SK-N-SH treated with all-trans-retinoic acid at 6 μM for 48 hours (cell line): ENCODE data around the gene UGT1A9.
"Not testable (repeated sequence)": the region's sequence is repeated elsewhere in the genome, so short reads cannot be mapped to it uniquely, and the experiment has no call there.

ENCODE experiments used
- ATAC-seq: fragments of 200-7000 bp; cut with Tn5 transposase; 3 replicates; pipeline ENCODE4 v1.9.1; 2020; ENCODE audit warnings: mild to moderate bottlenecking, moderate library complexity
- ARNTL ChIP-seq: fragments of 450-650 bp; formaldehyde crosslinking; IDR thresholded peaks from 2 replicates; pipeline ENCODE4 v1.5.0; 2020; ENCODE audit warnings: low read depth, mild to moderate bottlenecking, moderate library complexity, borderline replicate concordance
- BACH2 ChIP-seq: fragments of 250-450 bp; sonication (Bioruptor Pico); IDR thresholded peaks from 2 replicates; pipeline ENCODE4 v1.9.0; 2021; ENCODE audit warnings: mild to moderate bottlenecking, borderline replicate concordance
- CSDC2 ChIP-seq: fragments of 250-450 bp; sonication (Bioruptor Pico); IDR thresholded peaks from 2 replicates; pipeline ENCODE4 v1.5.0; 2020; ENCODE audit warnings: mild to moderate bottlenecking, moderate library complexity
- ESRRG ChIP-seq: fragments of 250-450 bp; sonication (Bioruptor Pico); IDR thresholded peaks from 2 replicates; pipeline ENCODE4 v1.6.1; 2021; ENCODE audit warnings: mild to moderate bottlenecking
- GLIS3 ChIP-seq: fragments of 250-450 bp; sonication (Bioruptor Pico); IDR thresholded peaks from 2 replicates; pipeline ENCODE4 v1.5.0; 2020; ENCODE audit warnings: mild to moderate bottlenecking, moderate library complexity
- ISL1 ChIP-seq: fragments of 250-450 bp; sonication (Bioruptor Pico); IDR thresholded peaks from 2 replicates; pipeline ENCODE4 v2.1.2; 2022; ENCODE audit warnings: mild to moderate bottlenecking, moderate library complexity
- OSR1 ChIP-seq: fragments of 250-450 bp; sonication (Bioruptor Pico); IDR thresholded peaks from 2 replicates; pipeline ENCODE4 v1.8.0; 2022; ENCODE audit warnings: moderate library complexity, mild to moderate bottlenecking, inconsistent platforms
- PPARA ChIP-seq: fragments of 250-450 bp; sonication (Bioruptor Pico); IDR thresholded peaks from 2 replicates; pipeline ENCODE4 v1.5.0; 2020; ENCODE audit warnings: mild to moderate bottlenecking, borderline replicate concordance
- RARB ChIP-seq: fragments of 250-450 bp; sonication (Bioruptor Pico); IDR thresholded peaks from 2 replicates; pipeline ENCODE4 v1.8.0; 2021; ENCODE audit warnings: mild to moderate bottlenecking, moderate library complexity
- SNAI2 ChIP-seq: fragments of 250-450 bp; sonication (Bioruptor Pico); IDR thresholded peaks from 2 replicates; pipeline ENCODE4 v1.5.0; 2020; ENCODE audit warnings: mild to moderate bottlenecking, moderate library complexity
- TCF4 ChIP-seq: fragments of 250-450 bp; sonication (Bioruptor Pico); IDR thresholded peaks from 2 replicates; pipeline ENCODE4 v1.8.0; 2021; ENCODE audit warnings: mild to moderate bottlenecking, moderate library complexity, borderline replicate concordance
- TOX ChIP-seq: fragments of 250-450 bp; sonication (Bioruptor Pico); IDR thresholded peaks from 2 replicates; pipeline ENCODE4 v1.8.0; 2021; ENCODE audit warnings: mild to moderate bottlenecking, moderate library complexity, borderline replicate concordance
- ZC3H10 ChIP-seq: fragments of 250-450 bp; sonication (Bioruptor Pico); IDR thresholded peaks from 2 replicates; pipeline ENCODE4 v1.5.1; 2021; ENCODE audit warnings: mild to moderate bottlenecking, moderate library complexity
- ZFP30 ChIP-seq: fragments of 450-650 bp; formaldehyde crosslinking; IDR thresholded peaks from 2 replicates; pipeline ENCODE4 v1.5.0; 2022; ENCODE audit warnings: mild to moderate bottlenecking, moderate library complexity
- ZNF565 ChIP-seq: fragments of 450-650 bp; formaldehyde crosslinking; conservative IDR thresholded peaks from 2 replicates; pipeline ENCODE4 v1.5.0; 2020; ENCODE audit warnings: low read depth, mild to moderate bottlenecking, moderate library complexity
- ZNF70 ChIP-seq: fragments of 450-650 bp; formaldehyde crosslinking; IDR thresholded peaks from 2 replicates; pipeline ENCODE4 v1.5.0; 2020; ENCODE audit warnings: mild to moderate bottlenecking, moderate library complexity
- ZNF8 ChIP-seq: fragments of 450-650 bp; formaldehyde crosslinking; IDR thresholded peaks from 2 replicates; pipeline ENCODE4 v1.5.0; 2020; ENCODE audit warnings: mild to moderate bottlenecking, moderate library complexity
- TF ChIP-seq, protein P1 (sequence below): fragments of 250-450 bp; sonication (Bioruptor Pico); IDR thresholded peaks from 2 replicates; pipeline ENCODE4 v1.5.1; 2021; ENCODE audit warnings: mild to moderate bottlenecking, moderate library complexity
- TF ChIP-seq, protein P2 (sequence below): fragments of 250-450 bp; sonication (Bioruptor Pico); IDR thresholded peaks from 2 replicates; pipeline ENCODE4 v1.8.0; 2021; ENCODE audit warnings: low read depth, mild to moderate bottlenecking, moderate library complexity, borderline replicate concordance
- TF ChIP-seq, protein P3 (sequence below): fragments of 250-450 bp; sonication (Bioruptor Pico); IDR thresholded peaks from 2 replicates; pipeline ENCODE4 v1.5.0; 2020; ENCODE audit warnings: mild to moderate bottlenecking, moderate library complexity

The UGT1A9 gene

DNA sequence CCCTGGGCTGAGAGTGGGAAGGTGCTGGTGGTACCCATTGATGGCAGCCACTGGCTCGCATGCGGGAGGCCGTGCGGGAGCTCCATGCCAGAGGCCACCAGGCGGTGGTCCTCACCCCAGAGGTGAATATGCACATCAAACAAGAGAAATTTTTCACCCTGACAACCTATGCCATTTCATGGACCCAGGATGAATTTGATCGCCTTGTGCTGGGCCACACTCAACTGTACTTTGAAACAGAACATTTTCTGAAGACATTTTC lies 75.5 kb downstream of the UGT1A9 start:
- no peak for ATAC-seq
- TF ChIP-seq, protein P1, sequence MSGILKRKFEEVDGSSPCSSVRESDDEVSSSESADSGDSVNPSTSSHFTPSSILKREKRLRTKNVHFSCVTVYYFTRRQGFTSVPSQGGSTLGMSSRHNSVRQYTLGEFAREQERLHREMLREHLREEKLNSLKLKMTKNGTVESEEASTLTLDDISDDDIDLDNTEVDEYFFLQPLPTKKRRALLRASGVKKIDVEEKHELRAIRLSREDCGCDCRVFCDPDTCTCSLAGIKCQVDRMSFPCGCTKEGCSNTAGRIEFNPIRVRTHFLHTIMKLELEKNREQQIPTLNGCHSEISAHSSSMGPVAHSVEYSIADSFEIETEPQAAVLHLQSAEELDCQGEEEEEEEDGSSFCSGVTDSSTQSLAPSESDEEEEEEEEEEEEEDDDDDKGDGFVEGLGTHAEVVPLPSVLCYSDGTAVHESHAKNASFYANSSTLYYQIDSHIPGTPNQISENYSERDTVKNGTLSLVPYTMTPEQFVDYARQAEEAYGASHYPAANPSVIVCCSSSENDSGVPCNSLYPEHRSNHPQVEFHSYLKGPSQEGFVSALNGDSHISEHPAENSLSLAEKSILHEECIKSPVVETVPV (CRISPR knock-in tag) = no peak
- TF ChIP-seq SNAI2 (CRISPR knock-in tag) = no peak
- TF ChIP-seq GLIS3 (CRISPR knock-in tag) = no peak
- TF ChIP-seq TCF4 (CRISPR knock-in tag) = no peak
- no peak for TF ChIP-seq PPARA (CRISPR knock-in tag)
- no peak for TF ChIP-seq ISL1
- TF ChIP-seq TOX = no peak
- no peak for TF ChIP-seq ZNF565 (CRISPR knock-in tag)
- no peak for TF ChIP-seq ZC3H10 (CRISPR knock-in tag)
- no peak for TF ChIP-seq ESRRG (CRISPR knock-in tag)

DNA sequence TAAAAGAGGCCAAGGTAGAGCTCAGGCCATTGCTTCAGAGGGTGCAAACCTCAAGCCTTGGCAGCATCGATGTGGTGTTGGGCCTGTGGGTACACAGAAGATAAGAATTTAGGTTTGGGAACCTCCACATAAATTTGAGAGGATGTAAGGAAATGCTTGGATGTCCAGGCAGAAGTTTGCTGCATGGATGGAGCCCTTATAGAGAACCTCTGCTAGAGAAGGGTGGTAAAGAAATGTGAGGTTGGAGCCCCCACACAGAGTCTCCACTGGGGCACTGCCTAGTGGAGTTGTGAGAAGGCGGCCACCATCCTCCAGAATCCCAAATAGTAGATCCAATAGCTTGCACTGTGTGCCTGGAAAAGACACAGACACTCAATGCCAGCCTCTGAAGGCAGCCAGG lies 79.0 kb downstream of the UGT1A9 start:
- ATAC-seq = not testable (repeated sequence)

DNA sequence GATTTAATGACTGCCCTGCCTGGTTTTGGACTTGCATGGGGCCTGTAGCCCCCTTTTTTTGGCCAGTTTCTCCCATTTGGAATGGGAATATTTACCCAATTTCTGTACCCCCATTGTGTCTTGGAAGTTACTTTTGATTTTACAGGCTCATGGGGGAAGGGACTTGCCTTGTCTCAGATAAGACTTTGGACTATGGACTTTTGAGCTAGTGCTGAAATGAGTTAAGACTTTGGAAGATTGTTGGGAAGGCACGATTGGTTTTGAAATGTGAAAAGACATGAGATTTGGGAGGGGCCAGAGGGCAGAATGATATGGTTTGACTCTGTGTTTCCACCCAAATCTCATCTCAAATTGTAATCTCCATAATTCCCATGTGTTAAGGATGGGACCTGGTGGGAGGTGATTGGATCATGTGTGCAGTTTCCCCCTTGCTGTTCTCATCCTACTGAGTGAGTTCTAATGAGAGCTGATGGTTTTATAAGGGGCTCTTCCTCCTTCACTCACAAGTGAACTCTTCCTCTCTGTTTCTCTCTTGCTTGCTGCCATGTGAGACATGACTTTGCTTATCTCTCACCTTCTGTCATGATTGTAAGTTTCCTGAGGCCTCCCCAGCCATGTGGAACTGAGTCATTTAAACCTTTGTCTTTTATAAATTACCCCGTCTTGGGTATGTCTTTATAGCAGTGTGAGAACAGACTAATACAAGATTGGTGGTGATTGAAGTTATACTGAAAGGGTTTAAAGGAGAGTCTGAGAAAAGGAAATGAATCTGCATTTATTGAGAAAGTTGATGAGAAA lies 79.7 kb downstream of the UGT1A9 start:
- not testable (repeated sequence) for ATAC-seq

DNA sequence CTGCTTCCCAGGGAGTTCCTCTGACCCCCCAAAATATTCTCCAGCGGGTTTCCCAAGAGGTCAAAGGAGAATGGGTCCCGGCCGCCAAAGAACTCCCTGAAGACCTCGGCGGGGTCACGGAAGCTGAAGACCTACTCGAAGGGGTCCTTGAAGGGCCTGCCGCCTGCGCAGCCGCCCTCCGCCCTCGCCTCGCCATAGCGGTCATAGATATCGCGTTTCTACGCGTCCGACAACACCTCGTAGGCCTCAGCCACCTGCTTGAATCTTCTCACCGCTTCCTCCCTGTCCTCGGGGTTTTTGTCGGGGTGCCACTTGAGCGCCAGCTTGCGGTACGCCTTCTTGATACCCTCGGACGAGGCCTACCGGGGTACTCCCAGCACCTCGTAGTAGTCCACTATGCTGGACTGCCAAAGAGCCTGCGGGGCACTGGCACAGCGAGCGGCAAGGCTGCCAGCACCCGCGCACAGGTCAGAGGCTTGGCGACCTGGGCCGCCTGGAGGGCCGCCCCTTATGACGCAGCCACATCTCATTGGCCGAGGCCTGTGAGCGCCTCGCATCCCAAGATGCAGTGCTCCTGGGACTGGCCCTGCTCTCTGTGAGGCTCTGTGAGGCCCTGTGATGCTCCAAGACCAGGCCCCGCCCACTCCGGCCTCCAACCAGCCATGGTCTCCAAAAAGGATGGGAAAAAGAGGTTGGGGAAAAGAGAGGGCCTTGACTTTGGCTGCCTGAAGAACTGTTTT lies 83.3 kb downstream of the UGT1A9 start:
- ATAC-seq = no peak
- no peak for TF ChIP-seq ZNF70 (CRISPR knock-in tag)
- TF ChIP-seq, protein P2, sequence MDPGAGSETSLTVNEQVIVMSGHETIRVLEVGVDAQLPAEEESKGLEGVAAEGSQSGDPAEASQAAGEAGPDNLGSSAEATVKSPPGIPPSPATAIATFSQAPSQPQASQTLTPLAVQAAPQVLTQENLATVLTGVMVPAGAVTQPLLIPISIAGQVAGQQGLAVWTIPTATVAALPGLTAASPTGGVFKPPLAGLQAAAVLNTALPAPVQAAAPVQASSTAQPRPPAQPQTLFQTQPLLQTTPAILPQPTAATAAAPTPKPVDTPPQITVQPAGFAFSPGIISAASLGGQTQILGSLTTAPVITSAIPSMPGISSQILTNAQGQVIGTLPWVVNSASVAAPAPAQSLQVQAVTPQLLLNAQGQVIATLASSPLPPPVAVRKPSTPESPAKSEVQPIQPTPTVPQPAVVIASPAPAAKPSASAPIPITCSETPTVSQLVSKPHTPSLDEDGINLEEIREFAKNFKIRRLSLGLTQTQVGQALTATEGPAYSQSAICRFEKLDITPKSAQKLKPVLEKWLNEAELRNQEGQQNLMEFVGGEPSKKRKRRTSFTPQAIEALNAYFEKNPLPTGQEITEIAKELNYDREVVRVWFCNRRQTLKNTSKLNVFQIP (CRISPR knock-in tag) = no peak
- TF ChIP-seq GLIS3 (CRISPR knock-in tag) = no peak
- TF ChIP-seq, all 23 proteins: peak for 0

DNA sequence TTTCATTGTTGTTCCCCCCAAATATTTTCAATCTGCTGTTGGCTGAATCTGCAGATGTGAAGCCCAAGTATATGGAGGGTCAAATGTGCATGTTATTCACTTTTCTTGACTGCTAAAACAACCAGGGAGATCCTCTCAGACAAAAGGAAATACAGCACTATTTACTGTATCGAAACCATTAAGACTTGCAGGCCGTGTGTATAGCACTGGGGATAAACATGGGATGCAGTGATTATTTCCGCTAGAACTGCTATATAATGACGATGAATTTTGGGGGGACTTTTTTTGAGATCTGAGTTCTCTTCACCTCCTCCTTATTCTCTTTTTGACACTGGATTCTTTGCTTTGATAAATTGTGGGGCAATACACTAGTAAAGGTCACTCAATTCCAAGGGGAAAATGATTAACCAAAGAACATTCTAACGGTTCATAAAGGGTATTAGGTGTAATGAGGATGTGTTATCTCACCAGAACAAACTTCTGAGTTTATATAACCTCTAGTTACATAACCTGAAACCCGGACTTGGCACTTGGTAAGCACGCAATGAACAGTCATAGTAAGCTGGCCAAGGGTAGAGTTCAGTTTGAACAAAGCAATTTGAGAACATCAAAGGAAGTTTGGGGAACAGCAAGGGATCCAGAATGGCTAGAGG lies 84.9 kb downstream of the UGT1A9 start:
- ATAC-seq = no peak
- TF ChIP-seq TOX = no peak
- no peak for TF ChIP-seq ZC3H10 (CRISPR knock-in tag)
- no peak for TF ChIP-seq GLIS3 (CRISPR knock-in tag)
- no peak for TF ChIP-seq CSDC2
- no peak for TF ChIP-seq BACH2
- TF ChIP-seq ZFP30 (CRISPR knock-in tag) = no peak
- TF ChIP-seq ARNTL (CRISPR knock-in tag) = no peak
- no peak for TF ChIP-seq OSR1
- no peak for TF ChIP-seq RARB (CRISPR knock-in tag)
- TF ChIP-seq ISL1 = no peak
- TF ChIP-seq, protein P3, sequence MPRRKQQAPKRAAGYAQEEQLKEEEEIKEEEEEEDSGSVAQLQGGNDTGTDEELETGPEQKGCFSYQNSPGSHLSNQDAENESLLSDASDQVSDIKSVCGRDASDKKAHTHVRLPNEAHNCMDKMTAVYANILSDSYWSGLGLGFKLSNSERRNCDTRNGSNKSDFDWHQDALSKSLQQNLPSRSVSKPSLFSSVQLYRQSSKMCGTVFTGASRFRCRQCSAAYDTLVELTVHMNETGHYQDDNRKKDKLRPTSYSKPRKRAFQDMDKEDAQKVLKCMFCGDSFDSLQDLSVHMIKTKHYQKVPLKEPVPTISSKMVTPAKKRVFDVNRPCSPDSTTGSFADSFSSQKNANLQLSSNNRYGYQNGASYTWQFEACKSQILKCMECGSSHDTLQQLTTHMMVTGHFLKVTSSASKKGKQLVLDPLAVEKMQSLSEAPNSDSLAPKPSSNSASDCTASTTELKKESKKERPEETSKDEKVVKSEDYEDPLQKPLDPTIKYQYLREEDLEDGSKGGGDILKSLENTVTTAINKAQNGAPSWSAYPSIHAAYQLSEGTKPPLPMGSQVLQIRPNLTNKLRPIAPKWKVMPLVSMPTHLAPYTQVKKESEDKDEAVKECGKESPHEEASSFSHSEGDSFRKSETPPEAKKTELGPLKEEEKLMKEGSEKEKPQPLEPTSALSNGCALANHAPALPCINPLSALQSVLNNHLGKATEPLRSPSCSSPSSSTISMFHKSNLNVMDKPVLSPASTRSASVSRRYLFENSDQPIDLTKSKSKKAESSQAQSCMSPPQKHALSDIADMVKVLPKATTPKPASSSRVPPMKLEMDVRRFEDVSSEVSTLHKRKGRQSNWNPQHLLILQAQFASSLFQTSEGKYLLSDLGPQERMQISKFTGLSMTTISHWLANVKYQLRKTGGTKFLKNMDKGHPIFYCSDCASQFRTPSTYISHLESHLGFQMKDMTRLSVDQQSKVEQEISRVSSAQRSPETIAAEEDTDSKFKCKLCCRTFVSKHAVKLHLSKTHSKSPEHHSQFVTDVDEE (CRISPR knock-in tag) = no peak
- no peak for TF ChIP-seq PPARA (CRISPR knock-in tag)
- no peak for TF ChIP-seq ZNF565 (CRISPR knock-in tag)
- no peak for TF ChIP-seq ZNF8 (CRISPR knock-in tag)
- no peak for TF ChIP-seq ZNF70 (CRISPR knock-in tag)
- TF ChIP-seq SNAI2 (CRISPR knock-in tag) = no peak
